Left lung (tissue), 10 donors: ENCODE measurements around the gene ZNF8. TPM values are rescaled to one million over a fixed set of nuclear protein-coding genes. Genes with fewer than 3 reads are reported as not detected.

Experiments used
- ATAC-seq: fragments of 200-7000 bp; cut with Tn5 transposase; one replicate; pipeline ENCODE4 v1.9.1; 2020; ENCODE audit warnings: moderate library complexity
- DNase-seq, 4 donors: peaks; one replicate each; pipeline ENCODE4 v3.0.0-alpha.2; 2013 to 2020
- H3K27ac ChIP-seq, 2 donors: fragments of 200-600 bp; sonication (generic) in 1 of 2; one replicate each; pipeline versions ENCODE4 v1.5.0 to v1.8.0; 2020 to 2021
- H3K27me3 ChIP-seq, 2 donors: fragments of 200-600 bp; sonication (generic) in 1 of 2; one replicate each; pipeline versions ENCODE4 v1.5.0 to v1.8.0; 2020 to 2021
- H3K36me3 ChIP-seq, 2 donors: fragments of 200-600 bp; sonication (generic) in 1 of 2; one replicate each; pipeline versions ENCODE4 v1.5.0 to v1.8.0; 2020 to 2021
- H3K4me1 ChIP-seq, 2 donors: fragments of 200-600 bp; one replicate each; pipeline ENCODE4 v1.8.0; 2021
- H3K4me3 ChIP-seq, 2 donors: fragments of 200-600 bp; sonication (generic) in 1 of 2; one replicate each; pipeline versions ENCODE4 v1.5.0 to v1.8.0; 2020 to 2021; ENCODE audit warnings: mild to moderate bottlenecking in 1 of 2
- H3K9me3 ChIP-seq, 2 donors: fragments of 200-600 bp; sonication (generic) in 1 of 2; one replicate each; pipeline versions ENCODE4 v1.5.0 to v1.8.0; 2020 to 2021
- intact Hi-C, 2 donors: fragments of 100-400 bp; cut with DNase I; formaldehyde crosslinking; loops; one replicate each; pipeline versions ENCODE4 v1.11.2 to v1.14.2; 2022
- polyA plus RNA-seq, 6 donors: library from polyadenylated mRNA; unstranded; fragments of 120-200 nt; gene quantifications; one replicate each; pipeline ENCODE4 v1.2.1, GENCODE V29; 2013; ENCODE audit not compliant: insufficient read length in 6 of 6
- total RNA-seq, 2 donors: library from RNA; stranded (reverse); fragmentation: NEBNext Ultra II Directional; extraction: Animal tissue kit (Norgen Biotek cat#: 25700); gene quantifications; one replicate each; pipeline ENCODE4 v1.2.1, GENCODE V29; 2021
- TF ChIP-seq, protein P1 (sequence below), 2 donors: fragments of 200-600 bp; sonication (generic) in 1 of 2; IDR thresholded peaks; one replicate each; pipeline versions ENCODE4 v1.5.0 to v1.8.0; 2021; ENCODE audit warnings: antibody characterized with exemption in 2 of 2
- donor health status: DM: no; HTN: yes; CAD: no.
- donor health status: DM: no; HTN: no; CAD: no.

ZNF8 gene
- total and polyA plus RNA-seq, 8 donors, result 5.5 to 10.6 (median 9.8) TPM

DNA sequence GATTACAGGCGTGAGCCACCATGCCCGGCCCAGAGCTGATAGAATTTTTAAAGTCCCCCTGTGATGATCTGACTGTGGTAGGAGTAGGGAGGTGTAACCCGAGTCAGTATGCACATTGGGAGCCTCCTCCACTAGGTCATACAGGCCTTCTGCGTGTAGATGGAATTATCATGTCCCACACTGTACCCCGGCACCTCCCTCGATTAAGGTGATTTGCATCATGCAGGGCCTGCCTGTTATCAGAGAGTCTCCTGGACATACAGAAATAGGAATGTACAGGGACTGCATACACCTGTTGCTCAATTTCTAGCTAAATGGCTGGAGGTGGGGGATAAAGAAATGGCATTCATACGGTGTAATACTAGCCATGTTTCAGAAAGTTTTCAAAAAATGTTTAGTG, 25.5 kb downstream of the ZNF8 start:
- intact Hi-C loops, result no loop called here
- DNase-seq (no peak), ATAC-seq (no peak)
- H3K9me3 ChIP-seq, result peaks cover 0 to 19% of the 10 kb centered on the region in 2 donors
- peak overlapping the region; percentile 60 to 89 for H3K27ac ChIP-seq
- H3K4me1 ChIP-seq, result peaks cover 8 to 35% of the 10 kb centered on the region in 2 donors
- H3K27me3 ChIP-seq, result no peaks in the 10 kb centered on the region
- H3K36me3 ChIP-seq, result peaks cover 0 to 54% of the 10 kb centered on the region in 2 donors
- H3K4me3 ChIP-seq, result peak overlapping the region in 1 of 2 donors; percentile 77
- TF ChIP-seq, protein P1, sequence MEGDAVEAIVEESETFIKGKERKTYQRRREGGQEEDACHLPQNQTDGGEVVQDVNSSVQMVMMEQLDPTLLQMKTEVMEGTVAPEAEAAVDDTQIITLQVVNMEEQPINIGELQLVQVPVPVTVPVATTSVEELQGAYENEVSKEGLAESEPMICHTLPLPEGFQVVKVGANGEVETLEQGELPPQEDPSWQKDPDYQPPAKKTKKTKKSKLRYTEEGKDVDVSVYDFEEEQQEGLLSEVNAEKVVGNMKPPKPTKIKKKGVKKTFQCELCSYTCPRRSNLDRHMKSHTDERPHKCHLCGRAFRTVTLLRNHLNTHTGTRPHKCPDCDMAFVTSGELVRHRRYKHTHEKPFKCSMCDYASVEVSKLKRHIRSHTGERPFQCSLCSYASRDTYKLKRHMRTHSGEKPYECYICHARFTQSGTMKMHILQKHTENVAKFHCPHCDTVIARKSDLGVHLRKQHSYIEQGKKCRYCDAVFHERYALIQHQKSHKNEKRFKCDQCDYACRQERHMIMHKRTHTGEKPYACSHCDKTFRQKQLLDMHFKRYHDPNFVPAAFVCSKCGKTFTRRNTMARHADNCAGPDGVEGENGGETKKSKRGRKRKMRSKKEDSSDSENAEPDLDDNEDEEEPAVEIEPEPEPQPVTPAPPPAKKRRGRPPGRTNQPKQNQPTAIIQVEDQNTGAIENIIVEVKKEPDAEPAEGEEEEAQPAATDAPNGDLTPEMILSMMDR (IDR thresholded peaks at IDR 0.05), result no peak

DNA sequence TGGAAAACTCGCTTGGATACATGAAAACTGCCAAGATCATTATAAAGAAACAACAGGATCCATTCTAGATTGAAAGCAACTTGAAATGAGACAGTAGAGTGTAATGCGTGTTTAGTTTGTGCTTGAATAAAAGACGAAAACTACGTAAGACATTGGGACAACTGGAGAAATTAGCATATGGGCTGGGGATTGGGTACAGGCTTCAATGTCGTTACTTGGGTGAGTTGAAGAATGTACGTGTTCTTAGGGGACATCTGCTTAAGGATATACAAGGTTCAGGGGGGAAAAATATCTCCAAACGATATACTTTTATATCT, 26.0 kb downstream of the ZNF8 start:
- Histone ChIP-seq H3K36me3 (peaks cover 0 to 54% of the 10 kb centered on the region in 2 donors), H3K9me3 (peaks cover 0 to 14% of the 10 kb centered on the region in 2 donors), H3K4me3 (peak overlapping the region; percentile 72 to 77), H3K27ac (peak overlapping the region; percentile 60 to 89), H3K4me1 (peaks cover 8 to 35% of the 10 kb centered on the region in 2 donors), H3K27me3 (no peaks in the 10 kb centered on the region)
- intact Hi-C loops, result no loop called here
- peak; percentile 15 for ATAC-seq
- TF ChIP-seq, protein P1 (IDR thresholded peaks at IDR 0.05), result no peak
- no peak for DNase-seq

DNA sequence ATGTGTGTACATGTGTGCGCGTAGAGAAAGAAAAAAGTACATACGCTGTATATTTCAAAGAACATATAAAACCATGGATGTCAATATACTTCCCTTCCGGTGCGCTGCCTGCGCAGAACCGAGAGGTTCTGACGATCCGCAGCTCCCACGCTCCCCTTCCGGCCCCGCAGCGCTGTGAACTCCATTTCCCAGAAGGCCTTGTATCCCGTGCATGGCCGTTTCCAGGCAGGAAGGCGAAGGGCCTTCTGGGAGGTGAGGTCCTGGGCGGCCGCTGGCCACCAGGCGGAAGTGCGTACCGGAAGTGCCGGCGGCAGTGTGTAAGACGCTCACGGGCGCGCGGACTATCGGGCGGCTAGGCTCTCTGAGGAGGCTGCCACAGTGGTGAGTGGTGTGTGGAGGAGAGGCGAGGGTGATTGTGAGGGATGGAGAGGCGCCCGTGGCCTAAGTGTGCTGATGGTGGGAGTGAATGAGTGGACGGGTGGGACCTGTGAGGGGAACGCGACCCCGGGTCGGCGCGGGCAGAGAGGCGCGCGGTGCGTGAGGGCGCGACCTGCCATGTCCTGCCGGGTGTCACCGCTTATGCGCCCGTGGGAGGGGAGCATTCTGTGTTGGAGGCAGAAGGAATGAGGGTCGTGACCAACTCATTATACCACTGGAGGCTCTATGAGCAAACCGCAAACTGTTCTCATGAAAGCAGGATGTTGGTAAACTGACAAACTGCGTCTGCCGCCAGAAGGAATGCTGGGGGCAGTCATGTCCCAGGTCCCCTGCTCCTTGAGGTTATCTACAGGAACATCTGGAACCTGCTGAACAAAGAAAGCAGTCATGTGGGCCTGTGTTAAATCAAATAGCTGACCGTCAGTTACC, 26.5 kb downstream of the ZNF8 start, which contains the start of gene ERVK3-1:
ERVK3-1 (plus strand) TSS at position 313 of the 867 bp plus-strand sequence. CDS start 6,792 bp downstream, outside the sequence.
- Histone ChIP-seq H3K36me3 (peaks cover 0 to 53% of the 10 kb centered on the region in 2 donors), H3K27ac (peak within 1 kb of the TSS; percentile 78 to 89), H3K27me3 (no peaks in the 10 kb centered on the region), H3K9me3 (peaks cover 0 to 9% of the 10 kb centered on the region in 2 donors), H3K4me3 (peak within 1 kb of the TSS; percentile 72 to 77), H3K4me1 (peaks cover 8 to 35% of the 10 kb centered on the region in 2 donors)
- TF ChIP-seq, protein P1 (IDR thresholded peaks at IDR 0.05), result no peak
- intact Hi-C loops, result no loop called here
- ATAC-seq, result peak; percentile 100
- peak; percentile 94 to 99 (median 98) for DNase-seq

DNA sequence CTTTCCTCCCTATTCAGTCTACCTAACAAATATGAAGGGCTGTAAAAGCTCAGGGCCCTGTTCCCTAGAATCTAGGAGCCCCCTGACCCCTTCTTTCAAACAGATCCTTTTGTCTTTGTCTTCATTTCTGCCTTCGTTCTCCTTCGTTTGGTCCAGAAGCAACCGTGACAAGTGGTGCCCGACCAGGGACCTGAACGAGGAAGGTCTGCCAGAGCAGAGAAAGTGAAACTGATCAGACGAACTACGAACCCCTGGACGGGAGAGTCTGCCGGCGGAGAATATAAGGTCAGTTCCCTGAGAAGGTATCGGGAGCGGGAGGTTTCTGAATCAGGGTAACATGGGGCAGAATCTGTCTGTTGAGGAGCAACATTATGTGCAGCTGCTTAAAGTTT, 27.2 kb downstream of the ZNF8 start:
- intact Hi-C loops, result no loop called here
- Histone ChIP-seq H3K36me3 (peaks cover 0 to 51% of the 10 kb centered on the region in 2 donors), H3K4me1 (peaks cover 8 to 35% of the 10 kb centered on the region in 2 donors), H3K4me3 (peak overlapping the region; percentile 72 to 77), H3K27me3 (no peaks in the 10 kb centered on the region), H3K9me3 (peaks cover 0 to 3% of the 10 kb centered on the region in 2 donors), H3K27ac (peak overlapping the region in 1 of 2 donors; percentile 89)
- DNase-seq (no peak), ATAC-seq (no peak)
- TF ChIP-seq, protein P1 (IDR thresholded peaks at IDR 0.05), result no peak

DNA sequence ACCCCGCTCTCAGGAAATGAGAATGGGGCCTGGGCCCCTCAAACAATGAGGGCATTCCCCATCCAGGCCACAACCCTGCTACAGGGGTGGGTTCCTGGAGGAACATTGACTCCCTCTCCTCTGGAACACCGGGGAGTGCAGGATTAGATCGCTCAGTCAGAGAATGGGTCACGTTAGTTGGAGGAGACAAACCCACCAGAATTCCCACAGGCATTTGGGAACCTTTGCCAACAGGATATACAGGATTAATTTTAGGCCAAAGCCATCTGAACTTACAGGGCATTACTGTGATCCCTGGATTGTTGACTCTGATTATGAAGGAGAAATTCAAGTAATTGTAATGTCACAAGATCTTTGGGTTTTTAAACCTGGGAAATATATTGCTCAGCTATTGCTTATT, 29.0 kb downstream of the ZNF8 start:
- Histone ChIP-seq H3K36me3 (peaks cover 0 to 62% of the 10 kb centered on the region in 2 donors), H3K4me1 (peaks cover 8 to 35% of the 10 kb centered on the region in 2 donors), H3K9me3 (no peaks in the 10 kb centered on the region), H3K27ac (no peak overlapping the region), H3K27me3 (no peaks in the 10 kb centered on the region), H3K4me3 (no peak overlapping the region)
- intact Hi-C loops, result no loop called here
- TF ChIP-seq, protein P1 (IDR thresholded peaks at IDR 0.05), result no peak
- no peak for ATAC-seq
- DNase-seq, result no peak
